H1 (cell line): ENCODE results near the gene LAMB3.

Experiments
- BRCA1 ChIP-seq: IDR thresholded peaks from 2 replicates; pipeline ENCODE4 v1.6.1; 2012; ENCODE audit warnings: low read depth, low read length, improper control_type of control experiment
- CBX8 ChIP-seq: fragments of 300-800, 300-1000 bp; sonication (generic); IDR thresholded peaks from 2 replicates; pipeline ENCODE4 v1.7.1; 2016; ENCODE audit warnings: low read depth, low read length, borderline replicate concordance
- CTCF ChIP-seq, 3 experiments: IDR thresholded peaks; 1 replicate in 2 of 3; 2 replicates in 1 of 3; pipeline versions ENCODE4 v1.5.1 to v1.6.1; 2011; ENCODE audit warnings: low read length in 3 of 3, mild to moderate bottlenecking in 3 of 3, inconsistent platforms in 2 of 3, low read depth in 1 of 3, moderate library complexity in 1 of 3; ENCODE audit not compliant: insufficient read depth in 1 of 3; ENCODE audit errors: control extremely low read depth in 1 of 3
- EP300 ChIP-seq, 2 experiments: IDR thresholded peaks; 1 replicate in 1 of 2; 2 replicates in 1 of 2; pipeline ENCODE4 v1.6.1; 2011 to 2012; ENCODE audit warnings: low read depth in 2 of 2, low read length in 2 of 2, mild to moderate bottlenecking in 2 of 2, borderline replicate concordance in 1 of 2, inconsistent platforms in 1 of 2, moderate library complexity in 1 of 2
- GABPA ChIP-seq: IDR thresholded peaks from 2 replicates; pipeline ENCODE4 v1.6.1; 2011; ENCODE audit warnings: mild to moderate bottlenecking, low read length, moderate library complexity, borderline replicate concordance; ENCODE audit not compliant: insufficient read depth
- JUND ChIP-seq: IDR thresholded peaks from 2 replicates; pipeline ENCODE4 v1.6.1; 2011; ENCODE audit warnings: mild to moderate bottlenecking, improper control_type of control experiment, low read length
- KDM1A ChIP-seq: fragments of 200-600, 300-600 bp; sonication (generic); IDR thresholded peaks from 2 replicates; pipeline ENCODE4 v1.7.1; 2016; ENCODE audit warnings: mild to moderate bottlenecking, low read length, borderline replicate concordance
- KDM5A ChIP-seq: fragments of 200-600 bp; IDR thresholded peaks from 2 replicates; pipeline ENCODE4 v1.7.1; 2012; ENCODE audit warnings: mild to moderate bottlenecking, low read length, inconsistent platforms, mixed read lengths
- POLR2A ChIP-seq, 2 experiments: IDR thresholded peaks; 1 replicate in 1 of 2; 2 replicates in 1 of 2; pipeline ENCODE4 v1.6.1; 2011; ENCODE audit warnings: low read depth in 2 of 2, low read length in 2 of 2, mild to moderate bottlenecking in 2 of 2; ENCODE audit errors: control extremely low read depth in 1 of 2
- RNF2 ChIP-seq: fragments of 200-900, 300-1000 bp; sonication (generic); IDR thresholded peaks from 2 replicates; pipeline ENCODE4 v1.7.1; 2016; ENCODE audit warnings: borderline replicate concordance, low read depth, mild to moderate bottlenecking, antibody characterized with exemption, low read length; ENCODE audit not compliant: poor library complexity, severe bottlenecking; ENCODE audit errors: missing control alignments
- TEAD4 ChIP-seq: IDR thresholded peaks from 2 replicates; pipeline ENCODE4 v1.6.1; 2012; ENCODE audit warnings: low read depth, low read length, inconsistent platforms, mixed read lengths

GRCh38 chr1:209607102-209607794, 45.0 kb downstream of the LAMB3 start:
- TF ChIP-seq CTCF (IDR thresholded peaks at IDR 0.05; ENCODE audit: control extremely low read depth in 1 of 3, insufficient read depth in 1 of 3, low read depth in 1 of 3, low read length in 3 of 3) = no peak
- TF ChIP-seq POLR2A (IDR thresholded peaks at IDR 0.05; ENCODE audit: control extremely low read depth in 1 of 2, low read depth in 2 of 2, low read length in 2 of 2) = no peak
- no peak for TF ChIP-seq KDM5A
- TF ChIP-seq GABPA = no peak
- TF ChIP-seq CBX8 = no peak
- no peak for TF ChIP-seq BRCA1
- no peak for TF ChIP-seq EP300 (IDR thresholded peaks at IDR 0.05; ENCODE audit: borderline replicate concordance in 1 of 2, low read depth in 2 of 2, low read length in 2 of 2)
- TF ChIP-seq RNF2 = no peak
- no peak for TF ChIP-seq JUND
- no peak for TF ChIP-seq KDM1A
- TF ChIP-seq TEAD4 = no peak
